CD1c-positive myeloid dendritic cell (primary cell): ENCODE data around the gene JAZF1.

Source experiments
- DNase-seq: peaks from one replicate; pipeline ENCODE4 v3.0.0-alpha.2; 2016; ENCODE audit errors: extremely low spot score

The JAZF1 gene

DNA sequence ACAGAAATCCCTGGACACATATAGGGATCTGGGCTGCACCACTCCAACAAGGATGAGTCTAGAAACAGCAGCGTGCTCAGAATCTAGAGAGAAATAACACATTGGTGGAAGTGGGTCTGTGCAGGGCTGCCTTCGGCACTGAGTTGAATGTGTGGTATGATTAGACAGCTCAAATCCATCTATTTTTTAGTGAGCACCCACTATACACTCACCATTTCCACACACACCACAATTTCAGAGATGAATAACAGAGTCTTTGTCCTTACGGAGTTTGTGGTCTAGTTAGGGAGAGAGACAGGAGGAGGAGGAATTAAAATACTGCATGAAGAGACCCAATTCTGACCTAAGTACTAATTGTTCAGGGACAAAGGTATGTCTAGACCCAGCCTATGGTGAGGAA is 44.2 kb downstream of the JAZF1 start:
- no peak for DNase-seq

DNA sequence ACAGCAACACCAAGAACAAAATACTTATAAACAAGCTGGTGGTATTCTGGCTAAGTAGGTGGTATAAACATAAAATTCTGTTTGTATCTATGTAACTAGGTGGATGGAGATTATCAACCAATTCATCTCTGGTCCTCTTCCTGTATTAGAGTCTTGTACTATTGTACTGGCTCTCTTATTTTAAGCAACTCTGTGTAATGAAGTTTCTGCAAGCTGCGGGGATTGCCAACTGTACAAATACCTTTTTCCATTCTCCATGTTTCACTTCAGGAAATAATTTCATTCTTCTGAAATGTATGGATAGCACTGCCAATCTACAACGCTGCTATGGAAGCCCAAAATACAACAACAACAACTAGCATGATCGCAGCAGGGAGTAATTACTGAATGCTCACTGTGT is 44.8 kb downstream of the JAZF1 start:
- DNase-seq, result no peak

DNA sequence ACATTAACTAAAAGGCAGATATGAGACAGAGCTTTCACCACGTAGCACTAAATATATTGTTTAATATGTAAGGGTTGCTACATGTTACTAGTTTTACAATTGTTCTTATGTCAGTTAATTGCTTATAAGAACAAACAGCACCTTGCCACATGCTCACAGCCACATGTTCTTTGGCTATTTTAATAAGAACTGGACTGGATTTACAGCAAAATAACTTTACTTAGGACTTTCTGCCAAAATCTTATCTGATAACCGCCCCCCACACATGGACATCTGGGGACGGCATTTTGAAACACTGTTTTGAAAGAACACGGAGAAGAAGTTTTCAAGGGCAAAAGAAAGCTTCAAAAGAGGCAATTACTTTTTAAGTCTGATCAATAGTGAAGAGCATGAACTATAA is 45.3 kb downstream of the JAZF1 start:
- no peak for DNase-seq

DNA sequence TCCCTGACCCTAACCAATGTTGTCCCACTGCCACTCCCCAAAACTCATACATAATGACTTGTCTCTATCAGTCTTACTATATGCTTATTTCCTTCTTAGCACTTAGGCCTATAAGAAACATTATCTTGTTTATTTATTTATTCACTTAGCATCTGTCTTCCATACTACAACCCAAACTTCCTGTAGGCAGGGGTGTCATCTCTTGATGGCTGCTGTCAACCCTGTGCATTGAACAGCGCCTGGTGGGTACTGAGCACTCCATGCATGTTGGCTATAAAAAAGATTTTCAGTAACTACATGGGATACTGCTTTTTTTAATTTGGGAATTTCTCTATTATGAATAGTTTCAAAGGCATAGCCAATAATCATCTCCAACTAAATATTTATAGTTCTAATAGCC is 46.7 kb downstream of the JAZF1 start:
- no peak for DNase-seq

DNA sequence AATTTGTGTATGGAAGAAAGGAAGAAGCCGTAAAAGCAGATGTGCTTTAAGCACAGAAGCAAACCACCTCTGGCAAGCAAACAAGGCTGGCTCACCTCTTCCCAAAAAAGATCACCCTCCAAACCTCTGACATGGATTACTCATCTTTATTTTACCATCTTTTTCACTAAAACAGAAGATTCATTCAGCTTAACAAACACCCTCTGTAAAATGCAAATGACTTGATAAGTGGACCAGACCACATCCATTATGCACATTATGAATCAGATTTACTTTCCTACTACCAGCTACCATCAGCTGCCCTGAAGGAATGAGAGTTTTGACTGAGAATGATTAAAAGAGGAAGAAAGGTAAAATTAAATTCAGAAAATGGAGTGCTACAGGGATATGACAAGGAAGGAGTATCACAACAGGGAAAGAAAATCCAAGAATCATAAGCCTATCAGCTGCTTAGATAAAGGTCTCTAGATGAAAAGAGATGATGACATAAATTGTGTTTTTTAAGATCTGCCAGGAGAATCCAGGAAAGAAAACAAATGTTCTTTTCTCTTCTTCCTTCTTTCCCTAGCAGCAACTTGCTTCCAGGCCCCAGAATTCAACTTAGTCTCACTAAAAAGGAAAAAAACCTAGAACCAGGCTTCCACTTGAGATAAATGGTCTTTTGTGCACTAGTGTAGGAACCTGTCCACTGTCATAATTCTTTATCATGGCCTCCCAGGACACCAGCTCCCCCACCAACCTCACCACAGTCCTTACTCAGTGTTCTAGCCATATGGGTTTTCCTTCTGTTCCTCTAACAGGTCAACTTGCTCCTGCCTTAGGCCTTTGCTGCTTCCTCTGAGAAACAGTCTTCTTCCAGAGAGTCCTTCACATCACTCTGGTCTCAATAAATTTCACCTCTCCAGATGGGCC is 47.4 kb downstream of the JAZF1 start:
- no peak for DNase-seq

DNA sequence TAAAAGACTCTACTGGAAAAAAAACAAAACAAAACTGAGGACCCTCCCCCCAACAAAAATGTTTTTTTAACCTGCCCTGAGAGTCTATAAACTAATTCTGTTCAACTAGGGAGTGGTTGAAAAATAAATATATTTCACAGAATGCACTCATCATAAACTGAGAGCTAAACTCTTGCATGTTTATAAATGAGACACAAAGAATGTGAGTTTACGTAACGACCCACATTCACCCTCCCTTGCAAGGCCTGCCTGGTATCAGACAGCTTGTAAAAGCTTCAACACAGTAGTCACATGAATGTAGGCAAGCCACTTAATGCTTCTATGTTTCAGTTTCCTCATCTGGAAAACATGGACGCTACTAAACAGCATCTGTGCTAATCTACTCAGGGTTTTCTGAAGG is 50.3 kb downstream of the JAZF1 start:
- DNase-seq, result no peak

DNA sequence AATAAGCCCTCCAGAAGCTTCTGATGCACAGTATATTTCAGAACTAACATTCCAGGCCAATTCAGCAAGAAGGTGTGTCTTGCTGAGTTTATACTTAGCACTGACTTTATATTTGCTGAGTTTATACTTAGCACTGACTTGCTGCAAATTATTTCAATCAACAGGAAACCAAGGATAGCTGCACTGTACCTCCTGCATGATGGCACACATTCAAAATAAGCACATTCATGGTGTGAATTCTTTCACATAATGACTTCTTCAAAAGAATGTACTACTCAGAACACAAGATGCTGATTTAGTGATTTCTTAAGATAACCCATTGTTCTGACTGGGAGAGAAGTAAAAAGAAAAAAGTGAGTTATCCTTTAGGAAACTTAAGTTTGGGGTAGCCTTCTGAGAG is 52.0 kb downstream of the JAZF1 start:
- DNase-seq, result no peak

DNA sequence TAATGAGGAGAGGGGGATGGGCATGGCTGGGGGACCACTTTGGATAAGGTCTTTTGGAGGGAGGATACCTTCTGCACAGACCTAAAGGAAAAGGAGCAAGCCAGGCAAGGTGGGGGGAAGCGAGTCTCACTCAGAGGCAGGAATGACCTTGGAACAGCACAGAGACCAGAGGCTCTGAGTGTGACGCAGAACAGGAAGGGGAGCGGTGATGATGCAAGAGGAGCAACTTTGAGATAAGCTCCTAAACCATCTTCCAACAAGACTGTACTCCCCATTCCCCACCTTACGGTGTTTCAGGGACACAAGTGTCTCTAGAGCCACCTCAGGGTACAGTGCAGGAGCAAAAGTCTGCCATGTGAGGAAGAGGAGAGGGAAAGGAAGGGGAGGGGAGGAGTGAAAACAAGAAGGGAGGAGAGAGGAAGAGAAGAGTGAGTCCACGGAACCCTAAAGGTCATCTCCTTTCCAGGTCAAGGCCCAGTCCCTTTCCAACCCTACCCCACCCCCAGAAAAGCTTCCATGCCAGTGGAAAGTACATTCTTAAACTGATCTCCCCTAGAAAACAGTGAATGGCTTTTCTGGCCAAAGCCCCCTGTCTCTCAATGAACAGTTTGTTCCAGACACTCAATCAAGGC is 54.1 kb downstream of the JAZF1 start:
- DNase-seq, result no peak

DNA sequence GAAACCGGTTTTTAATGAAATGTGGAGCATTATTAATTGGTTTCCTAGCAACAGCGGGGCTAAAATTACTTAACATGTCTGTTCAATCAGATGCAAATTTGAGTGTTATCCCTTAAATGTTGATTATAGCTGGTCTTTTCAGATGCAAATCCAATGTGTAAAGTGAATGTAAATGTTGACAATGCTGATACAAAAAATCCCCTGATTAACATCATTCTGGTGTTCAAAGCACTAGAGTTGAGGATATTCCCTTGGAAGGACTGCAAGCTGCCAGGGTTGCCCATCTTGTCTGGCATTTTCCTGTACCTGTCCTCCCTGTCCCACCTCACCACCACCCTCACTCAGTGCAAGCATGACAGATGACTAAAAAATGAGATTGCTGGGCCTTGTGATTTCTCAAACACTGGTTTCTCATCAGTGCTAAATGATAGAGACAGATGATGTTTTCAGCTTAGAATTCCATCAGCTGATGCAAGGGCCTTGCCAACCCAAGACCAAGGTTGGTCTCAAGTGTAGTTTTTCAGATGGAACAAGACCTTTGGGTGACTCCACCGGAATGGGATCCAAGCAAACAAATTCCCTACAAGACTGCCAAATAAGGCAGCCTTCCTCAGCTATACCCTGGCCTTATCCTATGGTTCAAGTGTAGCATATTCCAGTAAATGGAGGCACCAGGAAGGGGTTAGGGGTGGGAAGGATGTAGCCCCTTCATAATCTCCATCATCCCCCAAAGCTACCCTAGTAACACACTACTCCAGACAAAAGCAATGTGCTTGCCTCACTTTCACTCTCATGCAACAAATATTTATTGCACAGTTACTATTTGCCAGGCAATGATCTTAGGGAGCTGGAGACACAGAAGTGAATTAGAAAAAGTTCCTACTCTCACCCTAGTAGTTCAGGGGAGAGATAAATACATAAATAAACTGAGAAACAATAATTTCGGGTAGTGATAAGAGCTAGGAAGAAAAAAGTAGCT is 54.9 kb downstream of the JAZF1 start:
- DNase-seq, result no peak

DNA sequence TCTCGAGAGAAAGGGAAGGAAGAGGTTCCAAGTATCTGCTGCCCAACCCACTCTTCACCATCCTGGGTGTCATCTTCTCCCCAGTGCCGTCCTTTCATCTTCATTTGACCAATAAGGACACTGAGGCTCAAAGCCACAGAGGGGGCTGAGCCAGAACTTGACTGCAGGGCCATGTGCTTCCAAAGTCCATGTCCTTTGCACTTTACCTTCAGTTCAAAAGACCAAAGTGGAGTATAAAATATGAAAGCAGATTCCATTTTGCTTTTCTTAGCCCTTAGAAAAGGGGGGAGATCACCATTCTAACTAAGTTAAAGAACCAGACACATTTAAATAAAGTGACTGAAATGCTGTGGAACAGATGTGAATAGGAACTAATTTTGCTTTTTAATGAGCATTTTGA is 56.2 kb downstream of the JAZF1 start:
- no peak for DNase-seq

DNA sequence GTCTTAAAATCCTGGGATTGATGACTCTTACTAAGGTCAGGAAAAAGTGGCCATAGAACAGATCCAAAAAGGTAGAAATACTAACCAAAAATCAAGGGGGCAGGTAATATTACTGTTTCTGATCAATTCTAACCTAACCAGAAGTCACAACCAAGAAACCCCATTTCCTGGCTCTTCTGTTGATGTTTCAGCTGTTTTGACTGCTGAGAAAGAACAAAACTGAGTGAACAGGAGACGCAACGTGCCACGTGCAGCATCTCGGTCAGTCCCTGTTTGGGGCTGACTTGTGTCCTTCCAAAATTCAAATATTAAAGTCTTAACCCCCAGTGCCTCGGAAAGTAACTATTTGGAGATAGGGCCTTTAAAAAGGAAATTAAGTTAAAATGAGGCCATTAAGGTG is 56.8 kb downstream of the JAZF1 start:
- DNase-seq, result no peak

DNA sequence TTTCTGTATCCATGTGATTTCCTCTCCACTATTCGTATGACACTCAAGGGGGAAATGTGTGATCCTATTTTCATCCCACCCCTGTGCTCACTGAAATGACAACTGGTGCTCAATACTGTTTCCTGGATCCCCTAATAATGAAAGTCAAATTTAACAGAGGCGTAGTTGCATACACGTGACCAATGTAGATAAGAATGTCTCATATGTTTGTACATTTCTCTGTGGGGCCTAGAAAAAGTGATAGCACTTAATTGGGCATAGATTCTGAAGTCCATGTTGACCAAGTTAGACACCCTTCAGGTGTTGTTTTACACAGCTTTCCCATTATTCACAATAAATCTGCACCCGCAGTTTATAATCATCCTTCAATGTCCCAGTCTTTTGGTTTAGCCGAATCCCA is 59.1 kb downstream of the JAZF1 start:
- no peak for DNase-seq

DNA sequence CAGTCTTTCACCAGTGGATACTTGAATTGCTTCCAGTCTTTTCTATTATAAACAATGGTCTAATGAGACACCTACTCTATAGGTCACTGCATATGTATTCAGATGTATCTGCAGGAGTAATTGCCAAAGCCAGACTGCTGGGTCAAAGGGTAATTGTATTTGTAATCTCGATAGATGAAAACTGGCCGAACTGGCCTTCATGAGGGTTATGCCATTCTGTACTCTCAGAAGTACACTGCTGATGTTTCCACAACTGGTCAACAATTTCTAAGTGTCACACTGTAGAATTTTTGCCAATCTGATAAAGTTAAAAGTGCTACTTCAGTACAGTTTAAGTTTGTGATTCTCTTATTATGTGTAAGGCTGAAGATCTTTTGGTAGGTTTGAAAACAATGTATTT is 64.6 kb downstream of the JAZF1 start:
- no peak for DNase-seq

DNA sequence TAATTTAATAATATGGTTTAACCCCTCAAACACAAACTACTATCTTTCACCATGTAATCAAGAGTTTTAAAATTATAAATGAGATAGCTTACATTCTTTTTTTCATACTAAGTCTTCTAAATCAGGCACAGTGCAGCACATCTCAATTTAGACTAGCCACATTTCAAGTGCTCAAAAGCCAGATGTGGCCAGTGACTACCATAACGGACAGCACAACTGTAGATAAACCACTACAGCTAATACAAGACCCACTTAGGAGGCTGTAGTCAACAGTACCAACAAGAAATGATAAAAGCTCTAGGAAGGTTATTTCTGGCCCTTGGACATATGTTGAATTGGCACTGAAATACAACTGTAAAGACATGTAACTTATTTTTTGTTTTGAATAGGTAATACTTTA is 65.3 kb downstream of the JAZF1 start:
- no peak for DNase-seq

DNA sequence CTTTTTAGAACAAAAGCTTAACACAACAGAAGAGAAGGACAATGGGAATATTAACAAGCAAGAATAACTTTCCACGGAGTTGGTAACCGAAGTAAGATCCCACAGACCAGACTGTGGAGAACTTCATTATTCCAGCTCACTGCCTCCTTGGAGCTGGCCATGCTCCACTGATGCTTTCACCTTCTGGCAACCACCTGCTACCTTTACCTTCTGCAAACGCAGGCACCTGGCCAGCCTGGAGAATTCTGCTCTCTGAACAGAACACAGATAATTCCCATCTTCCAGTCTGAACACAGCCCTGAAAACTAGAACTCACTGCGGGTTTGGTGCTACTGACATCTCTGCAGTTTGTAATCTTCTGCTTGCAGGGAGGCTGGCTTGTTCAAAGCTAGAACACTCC is 66.5 kb downstream of the JAZF1 start:
- DNase-seq, result no peak

DNA sequence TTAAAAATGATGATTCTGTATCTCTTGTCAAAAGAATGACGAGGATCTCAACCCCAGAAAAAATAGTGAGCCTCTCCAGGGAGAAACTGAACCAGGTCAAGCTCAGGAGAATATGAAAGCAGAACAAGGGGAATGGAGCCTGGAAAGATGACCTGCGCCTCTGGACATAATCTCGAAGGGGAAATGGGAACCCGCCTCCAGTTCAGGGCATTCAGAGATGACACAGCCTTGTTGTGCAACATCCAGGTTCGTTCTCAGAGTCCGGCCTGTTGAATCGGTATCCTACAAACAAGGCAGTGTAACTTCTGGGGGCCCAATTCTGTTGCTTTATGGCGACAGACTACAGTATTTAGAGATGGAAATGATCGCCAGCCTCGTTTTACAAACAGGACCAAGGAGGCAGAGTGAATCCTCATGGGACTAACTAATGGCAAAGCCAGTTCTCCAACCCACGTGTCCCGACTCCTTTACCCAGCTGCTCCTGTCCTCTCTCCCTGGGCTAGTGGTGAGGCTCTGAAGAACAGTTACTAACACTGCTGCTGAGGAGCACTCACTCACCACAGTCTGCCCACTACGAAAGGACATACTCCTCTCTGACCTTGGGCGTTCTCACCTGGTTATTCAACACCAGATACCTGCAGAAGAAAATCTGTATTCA is 67.6 kb downstream of the JAZF1 start:
- DNase-seq, result peak; percentile 91

DNA sequence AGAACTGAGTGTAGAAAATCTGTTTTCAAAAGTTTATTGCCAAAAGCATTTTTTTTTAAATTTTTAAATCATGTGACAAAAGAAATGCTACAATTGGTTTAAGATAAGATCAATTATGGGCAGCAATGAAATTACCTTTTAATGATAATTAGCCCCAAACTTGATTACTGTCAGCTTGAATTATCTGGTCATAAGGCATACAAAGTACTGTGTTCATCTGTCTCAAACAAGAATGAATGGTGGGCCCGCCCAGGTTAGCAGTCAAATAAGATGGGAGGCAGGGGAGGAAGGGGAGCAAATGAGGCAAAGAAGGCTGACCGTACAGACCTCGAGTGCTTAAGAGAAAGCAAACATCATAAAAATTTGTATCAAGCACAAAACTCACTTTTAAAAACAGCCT is 68.1 kb downstream of the JAZF1 start:
- no peak for DNase-seq

DNA sequence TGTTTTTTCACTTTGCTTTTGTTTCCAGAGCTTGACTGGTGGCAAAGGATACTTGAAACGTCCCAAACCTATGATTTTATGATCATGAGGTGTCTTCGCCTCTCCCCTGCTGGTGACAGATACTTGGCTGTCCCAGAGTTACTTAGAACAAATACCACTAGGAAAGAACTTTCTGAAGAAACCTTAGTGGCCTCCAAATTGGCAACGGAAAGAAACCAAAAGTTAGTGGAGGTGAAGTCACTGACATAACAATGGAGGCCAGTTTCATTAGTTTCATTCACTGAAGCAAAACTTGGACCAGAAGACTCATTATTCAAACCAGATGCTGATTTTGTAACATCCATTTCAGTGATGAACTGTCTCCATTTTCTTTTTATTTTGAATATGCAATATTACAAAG is 68.6 kb downstream of the JAZF1 start:
- no peak for DNase-seq

DNA sequence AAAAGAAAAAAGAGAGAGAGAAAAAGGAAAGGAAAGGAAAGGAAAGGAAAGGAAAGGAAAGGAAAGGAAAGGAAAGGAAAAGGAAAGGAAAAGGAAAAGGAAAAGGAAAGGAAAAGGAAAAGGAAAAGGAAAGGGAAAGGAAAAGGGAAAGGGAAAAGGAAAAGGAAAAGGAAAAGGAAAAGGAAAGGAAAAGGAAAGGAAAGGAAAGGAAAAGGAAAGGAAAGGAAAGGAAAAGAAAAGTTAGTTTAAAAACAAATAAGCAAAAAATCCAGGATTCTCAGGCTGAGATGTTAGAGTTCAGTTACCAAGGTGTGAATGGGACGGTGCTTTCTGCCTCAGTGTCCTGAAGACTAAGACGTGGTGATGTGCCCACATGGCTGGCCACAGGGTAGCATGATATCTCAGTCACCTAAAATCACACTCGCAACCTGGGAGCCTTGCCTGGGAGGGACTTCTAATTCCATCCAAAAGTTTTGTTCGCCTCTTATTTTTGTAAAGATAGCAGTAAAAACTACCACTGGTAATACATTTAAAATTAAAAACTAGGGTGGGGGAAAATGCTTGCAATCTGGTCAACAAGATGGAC is 70.1 kb downstream of the JAZF1 start:
- DNase-seq, result no peak

DNA sequence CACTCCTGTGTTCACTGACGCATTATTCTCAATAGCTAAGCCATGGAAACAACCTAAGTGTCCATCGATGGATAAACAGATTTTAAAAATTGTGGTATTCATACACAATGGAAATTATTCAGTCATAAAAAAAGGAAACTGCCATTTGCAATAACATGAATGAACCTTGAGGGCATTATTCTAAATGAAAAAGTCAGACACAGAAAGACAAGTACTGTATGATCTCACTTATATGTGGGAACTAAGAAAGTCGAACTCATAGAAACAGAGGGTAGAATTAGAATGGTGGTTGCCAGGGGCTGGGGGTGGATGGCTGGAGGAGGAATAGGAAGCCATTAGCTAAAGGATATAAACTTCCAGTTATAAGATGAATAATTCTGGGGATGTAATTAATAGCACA is 71.8 kb downstream of the JAZF1 start:
- no peak for DNase-seq

DNA sequence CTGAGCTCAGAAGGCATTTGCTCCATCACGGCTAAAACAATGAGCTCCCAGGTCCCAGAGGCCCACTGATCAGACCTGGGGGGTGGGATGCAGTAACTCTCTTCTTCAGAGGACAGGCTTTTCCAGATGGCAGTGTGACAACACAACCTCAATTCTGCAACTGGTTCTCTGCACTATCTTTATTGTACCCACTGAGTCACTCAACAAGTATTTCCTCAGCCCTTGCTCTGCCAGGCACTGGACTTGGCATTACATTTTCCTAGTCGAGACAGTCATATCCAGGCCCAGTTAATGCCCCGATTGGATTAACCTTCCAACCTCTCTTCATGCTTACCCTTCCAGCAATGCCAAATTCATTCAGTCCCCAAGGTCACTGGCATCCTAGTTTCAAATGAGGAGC is 72.6 kb downstream of the JAZF1 start:
- DNase-seq, result no peak
